PC-9 (cell line): ENCODE measurements around the gene SAG. TPM values are rescaled to one million over a fixed set of nuclear protein-coding genes. Genes with fewer than 3 reads are reported as not detected.

Source experiments
- BruUV-seq: library from RNA; stranded (reverse); fragments of 400-500 nt; replicated peaks from 2 replicates; lab custom pipeline; 2021; lab: Mats Ljungman, UMichigan
- CTCF ChIA-PET: fragments of 300-600 bp; sonication (Branson Sonifier 250); formaldehyde crosslinking; loops from one replicate; lab custom pipeline; 2022; ENCODE audit warnings: antibody characterized with exemption; lab: Charles Lee
- POLR2A ChIA-PET: fragments of 300-600 bp; sonication (Branson Sonifier 250); formaldehyde crosslinking; loops from one replicate; lab custom pipeline; 2022; ENCODE audit warnings: antibody characterized with exemption; ENCODE audit not compliant: unreplicated experiment; lab: Charles Lee
- DNase-seq, 2 experiments: peaks; one replicate each; pipeline versions ENCODE4 v3.0.0 to v3.0.0-alpha.2; 2015 to 2022; ENCODE audit warnings: mixed read lengths in 1 of 2
- H2AFZ ChIP-seq: fragments of 200-600 bp; sonication (generic); 2 replicates; pipeline ENCODE4 v1.8.1; 2017; ENCODE audit warnings: antibody characterized with exemption
- H3F3A ChIP-seq: fragments of 200-600 bp; sonication (generic); 2 replicates; pipeline ENCODE4 v1.8.1; 2017; ENCODE audit warnings: antibody characterized with exemption, mild to moderate bottlenecking, low read depth; ENCODE audit not compliant: insufficient read depth
- H3K27ac ChIP-seq: fragments of 200-600 bp; sonication (generic); 2 replicates; pipeline ENCODE4 v1.6.1; 2016; ENCODE audit warnings: mixed run types
- H3K27me3 ChIP-seq: fragments of 200-600 bp; sonication (generic); 2 replicates; pipeline ENCODE4 v1.6.1; 2016; ENCODE audit warnings: low read depth, mixed run types; ENCODE audit not compliant: insufficient read depth
- H3K36me3 ChIP-seq: fragments of 200-600 bp; sonication (generic); 2 replicates; pipeline ENCODE4 v1.6.1; 2016; ENCODE audit warnings: low read depth, mixed run types
- H3K4me1 ChIP-seq: fragments of 200-600 bp; sonication (generic); replicated peaks from 2 replicates; pipeline ENCODE4 v1.6.1; 2016; ENCODE audit warnings: mixed run types; ENCODE audit not compliant: insufficient read depth
- H3K4me2 ChIP-seq: fragments of 200-600 bp; sonication (generic); 2 replicates; pipeline ENCODE4 v1.6.1; 2017; ENCODE audit warnings: mixed run types
- H3K4me3 ChIP-seq: fragments of 200-600 bp; sonication (generic); 2 replicates; pipeline ENCODE4 v1.6.1; 2016; ENCODE audit warnings: mixed run types
- H3K79me2 ChIP-seq: fragments of 200-600 bp; sonication (generic); 2 replicates; pipeline ENCODE4 v1.6.1; 2017; ENCODE audit warnings: low read depth, mixed run types
- H3K9me2 ChIP-seq: fragments of 200-600 bp; sonication (generic); 2 replicates; pipeline ENCODE4 v1.8.1; 2017; ENCODE audit warnings: mild to moderate bottlenecking; ENCODE audit not compliant: insufficient read depth
- H3K9me3 ChIP-seq: fragments of 200-600 bp; sonication (generic); 2 replicates; pipeline ENCODE4 v1.8.1; 2016; ENCODE audit warnings: low read depth; ENCODE audit not compliant: insufficient read depth
- H4K20me1 ChIP-seq: fragments of 200-600 bp; sonication (generic); 2 replicates; pipeline ENCODE4 v1.8.1; 2017; ENCODE audit not compliant: insufficient read depth
- CTCF ChIP-seq: fragments of 200-600 bp; sonication (generic); conservative IDR thresholded peaks from 2 replicates; pipeline ENCODE4 v1.6.1; 2017; ENCODE audit warnings: mixed run types, antibody characterized with exemption, mild to moderate bottlenecking, moderate library complexity
- EZH2 ChIP-seq: fragments of 200-600 bp; sonication (generic); IDR thresholded peaks from 2 replicates; pipeline ENCODE4 v1.8.0; 2017; ENCODE audit warnings: antibody characterized with exemption, low read depth
- intact Hi-C: fragments of 100-400 bp; cut with micrococcal nuclease; formaldehyde crosslinking; loops from one replicate; pipeline ENCODE4 v1.10.0; 2022; ENCODE audit not compliant: unreplicated experiment
- total RNA-seq: library from RNA; stranded (reverse); gene quantifications from 2 replicates; pipeline ENCODE4 v1.2.3, GENCODE V29; 2021

SAG gene
- total RNA-seq, 1 experiment from 2014 or later, result not detected

- Histone ChIP-seq H3F3A (peaks cover 16% of the 10 kb centered on the region), H4K20me1 (peaks cover 1% of the 10 kb centered on the region; the same call in 1 of the 2 replicates), H3K79me2 (peaks cover 94% of the 10 kb centered on the region), H3K4me1 (peaks cover 26% of the 10 kb centered on the region), H3K27me3 (no peaks in the 10 kb centered on the region), H3K27ac (no peak overlapping the region), H3K36me3 (peaks cover 33% of the 10 kb centered on the region), H3K4me3 (no peak overlapping the region), H3K9me3 (no peaks in the 10 kb centered on the region), H3K4me2 (no peak overlapping the region), H3K9me2 (no peaks in the 10 kb centered on the region), H2AFZ (no peak overlapping the region)
- BruUV-seq, result no TSS peak
- no peak for DNase-seq
- intact Hi-C loops, result no loop called here
- CTCF ChIA-PET, result no interaction called here
- no peak for TF ChIP-seq CTCF
- TF ChIP-seq EZH2, result no peak
- POLR2A ChIA-PET, result no interaction called here
These were observed 53.2 kb downstream of the SAG start for GRCh38 chr2:233360771-233361176.

GRCh38 chr2:233361297-233361696 is 53.7 kb downstream of the SAG start:
- Histone ChIP-seq H4K20me1 (peaks cover 5% of the 10 kb centered on the region; the same call in 1 of the 2 replicates), H3K9me2 (no peaks in the 10 kb centered on the region), H3K27me3 (no peaks in the 10 kb centered on the region), H3K27ac (no peak overlapping the region), H3F3A (peaks cover 11% of the 10 kb centered on the region), H3K4me2 (no peak overlapping the region), H3K4me1 (peaks cover 21% of the 10 kb centered on the region), H2AFZ (no peak overlapping the region), H3K9me3 (no peaks in the 10 kb centered on the region), H3K79me2 (peaks cover 94% of the 10 kb centered on the region), H3K36me3 (peaks cover 33% of the 10 kb centered on the region), H3K4me3 (no peak overlapping the region)
- no peak for DNase-seq
- CTCF ChIA-PET, result no interaction called here
- no TSS peak for BruUV-seq
- no peak for TF ChIP-seq CTCF
- TF ChIP-seq EZH2, result no peak
- intact Hi-C loops, result no loop called here
- POLR2A ChIA-PET, result no interaction called here

- peaks cover 31% of the 10 kb centered on the region for H3K36me3 ChIP-seq
- no peak overlapping the region for H3K27ac ChIP-seq
- BruUV-seq, result no TSS peak
- no peak overlapping the region for H3K4me3 ChIP-seq
- intact Hi-C loops, result no loop called here
- H3K9me2 ChIP-seq, result no peaks in the 10 kb centered on the region
- H3K27me3 ChIP-seq, result no peaks in the 10 kb centered on the region
- peaks cover 94% of the 10 kb centered on the region for H3K79me2 ChIP-seq
- peaks cover 9% of the 10 kb centered on the region; the same call in 1 of the 2 replicates for H4K20me1 ChIP-seq
- ChIA-PET CTCF (interaction anchor here (0.6 kb wide), 1 partner anchor 601 kb away, joined by 7 read pairs; no protein-coding TSS in a partner anchor), POLR2A (no interaction called here)
- DNase-seq, result no peak
- H3K4me2 ChIP-seq, result no peak overlapping the region
- H2AFZ ChIP-seq, result no peak overlapping the region
- no peaks in the 10 kb centered on the region; the same call in 1 of the 2 replicates for H3F3A ChIP-seq
- no peak for TF ChIP-seq EZH2
- TF ChIP-seq CTCF, result no peak
- no peaks in the 10 kb centered on the region for H3K9me3 ChIP-seq
- peaks cover 7% of the 10 kb centered on the region; the same call in 1 of the 2 replicates for H3K4me1 ChIP-seq
These were observed 55.1 kb downstream of the SAG start for GRCh38 chr2:233362742-233363141.
